ENCODE measurements around the gene RAVER2.
"Not testable (repeated sequence)": the region's sequence is repeated elsewhere in the genome, so short reads cannot be mapped to it uniquely, and the experiment has no call there.

The RAVER2 gene

GRCh38 chr1:64817364-64817763 lies 72.5 kb downstream of the RAVER2 start:
- DNase-seq = not testable (repeated sequence)

GRCh38 chr1:64820572-64820971 lies 75.7 kb downstream of the RAVER2 start:
- not testable (repeated sequence) for DNase-seq

- no peak for DNase-seq
These were observed 77.7 kb downstream of the RAVER2 start for GRCh38 chr1:64822621-64823020.

GRCh38 chr1:64823691-64824476 lies 79.0 kb downstream of the RAVER2 start:
- DNase-seq = no peak

- no peak for DNase-seq
These were observed 82.1 kb downstream of the RAVER2 start for GRCh38 chr1:64826991-64827390.

GRCh38 chr1:64828829-64829228 lies 84.0 kb downstream of the RAVER2 start:
- no peak for DNase-seq

GRCh38 chr1:64829411-64830029 lies 84.6 kb downstream of the RAVER2 start:
- no peak for DNase-seq

- DNase-seq = no peak
These were observed 85.3 kb downstream of the RAVER2 start for GRCh38 chr1:64830030-64830651.

- no peak for DNase-seq
These were observed 89.9 kb downstream of the RAVER2 start for GRCh38 chr1:64834734-64835133.

- no peak for DNase-seq
These were observed 91.9 kb downstream of the RAVER2 start for GRCh38 chr1:64836802-64837201.

- DNase-seq = no peak
These were observed 93.6 kb downstream of the RAVER2 start for GRCh38 chr1:64838486-64838885.

- no peak for DNase-seq
These were observed 94.4 kb downstream of the RAVER2 start for GRCh38 chr1:64839261-64839660.

GRCh38 chr1:64839732-64840405 lies 95.0 kb downstream of the RAVER2 start:
- no peak for DNase-seq

GRCh38 chr1:64841330-64842065 lies 96.6 kb downstream of the RAVER2 start:
- no peak for DNase-seq

GRCh38 chr1:64842224-64842623 lies 97.3 kb downstream of the RAVER2 start:
- no peak for DNase-seq

- DNase-seq = no peak
These were observed 98.8 kb downstream of the RAVER2 start for GRCh38 chr1:64843675-64844074.

- no peak for DNase-seq
These were observed 99.3 kb downstream of the RAVER2 start for GRCh38 chr1:64844175-64844574.

GRCh38 chr1:64844609-64845008 lies 99.7 kb downstream of the RAVER2 start:
- DNase-seq = no peak

GRCh38 chr1:64845831-64846425 lies 101.1 kb downstream of the RAVER2 start:
- DNase-seq = no peak

GRCh38 chr1:64846573-64847430 lies 101.9 kb downstream of the RAVER2 start:
- no peak for DNase-seq

GRCh38 chr1:64847666-64848065 lies 102.8 kb downstream of the RAVER2 start:
- DNase-seq = no peak

Data from activated CD8-positive, alpha-beta memory T cell treated with anti-CD3 and anti-CD28 coated beads, Interleukin-2, amount 50 U/mL, for 48 hours (primary cell).